GM12878 (cell line): ENCODE measurements around the gene NKX2-2.

Source experiments
- EGR1 ChIP-seq, 2 experiments: IDR thresholded peaks; 1 replicate in 1 of 2; 2 replicates in 1 of 2; pipeline ENCODE4 v1.6.1; 2011 to 2012; ENCODE audit warnings: low read depth in 2 of 2, low read length in 2 of 2, borderline replicate concordance in 1 of 2, mild to moderate bottlenecking in 1 of 2, moderate library complexity in 1 of 2
- EZH2 ChIP-seq: IDR thresholded peaks from 2 replicates; pipeline ENCODE4 v1.6.1; 2012; ENCODE audit warnings: low read depth, mild to moderate bottlenecking, control low read depth, inconsistent platforms, low read length, borderline replicate concordance; ENCODE audit not compliant: control insufficient read depth
- HDAC2 ChIP-seq: fragments of 200-600 bp; sonication (generic); IDR thresholded peaks from 2 replicates; pipeline ENCODE4 v1.6.1; 2017
- MXI1 ChIP-seq: fragments of 150-350 bp; IDR thresholded peaks from 2 replicates; pipeline ENCODE4 v1.6.1; 2011; ENCODE audit warnings: low read depth, mild to moderate bottlenecking, inconsistent platforms, low read length, improper control_type of control experiment
- NR2C2 ChIP-seq: IDR thresholded peaks from 2 replicates; pipeline ENCODE4 v1.6.1; 2011; ENCODE audit warnings: borderline replicate concordance, low read depth; ENCODE audit not compliant: control insufficient read depth, insufficient read length
- PAX5 ChIP-seq: IDR thresholded peaks from 2 replicates; pipeline ENCODE4 v1.6.1; 2011; ENCODE audit warnings: low read depth, low read length, borderline replicate concordance
- POLR2A ChIP-seq: IDR thresholded peaks from 2 replicates; pipeline ENCODE4 v1.6.1; 2011; ENCODE audit warnings: low read depth, mild to moderate bottlenecking, low read length
- POLR2AphosphoS5 ChIP-seq: IDR thresholded peaks from 2 replicates; pipeline ENCODE4 v1.6.1; 2011; ENCODE audit warnings: mild to moderate bottlenecking, low read length, inconsistent platforms
- SMC3 ChIP-seq: IDR thresholded peaks from 2 replicates; pipeline ENCODE4 v1.6.1; 2011; ENCODE audit warnings: low read length, improper control_type of control experiment, borderline replicate concordance
- TAF1 ChIP-seq: IDR thresholded peaks from 2 replicates; pipeline ENCODE4 v1.6.1; 2011; ENCODE audit warnings: mild to moderate bottlenecking, low read depth, low read length, borderline replicate concordance
- YY1 ChIP-seq: IDR thresholded peaks from 2 replicates; pipeline ENCODE4 v1.6.1; 2011; ENCODE audit warnings: low read depth, mild to moderate bottlenecking, low read length
- TF ChIP-seq, protein P1 (sequence below), 3 experiments: IDR thresholded peaks in 2 of 3; conservative IDR thresholded peaks in 1 of 3; 2 replicates each; pipeline ENCODE4 v1.5.1; 2011; ENCODE audit warnings: low read depth in 3 of 3, low read length in 3 of 3, mild to moderate bottlenecking in 3 of 3, control low read depth in 2 of 3, moderate library complexity in 2 of 3, inconsistent platforms in 1 of 3, mixed read lengths in 1 of 3; ENCODE audit not compliant: control insufficient read depth in 2 of 3, insufficient read depth in 1 of 3; ENCODE audit errors: extremely low read depth in 1 of 3
- TF ChIP-seq, protein P2 (sequence below): IDR thresholded peaks from 2 replicates; pipeline ENCODE4 v1.6.1; 2012; ENCODE audit warnings: mild to moderate bottlenecking, low read depth, low read length
- TF ChIP-seq, protein P3 (sequence below): fragments of 450-650 bp; formaldehyde crosslinking; IDR thresholded peaks from 2 replicates; pipeline ENCODE4 v1.5.0; 2022; ENCODE audit warnings: mild to moderate bottlenecking, missing genetic modification characterization

DNA sequence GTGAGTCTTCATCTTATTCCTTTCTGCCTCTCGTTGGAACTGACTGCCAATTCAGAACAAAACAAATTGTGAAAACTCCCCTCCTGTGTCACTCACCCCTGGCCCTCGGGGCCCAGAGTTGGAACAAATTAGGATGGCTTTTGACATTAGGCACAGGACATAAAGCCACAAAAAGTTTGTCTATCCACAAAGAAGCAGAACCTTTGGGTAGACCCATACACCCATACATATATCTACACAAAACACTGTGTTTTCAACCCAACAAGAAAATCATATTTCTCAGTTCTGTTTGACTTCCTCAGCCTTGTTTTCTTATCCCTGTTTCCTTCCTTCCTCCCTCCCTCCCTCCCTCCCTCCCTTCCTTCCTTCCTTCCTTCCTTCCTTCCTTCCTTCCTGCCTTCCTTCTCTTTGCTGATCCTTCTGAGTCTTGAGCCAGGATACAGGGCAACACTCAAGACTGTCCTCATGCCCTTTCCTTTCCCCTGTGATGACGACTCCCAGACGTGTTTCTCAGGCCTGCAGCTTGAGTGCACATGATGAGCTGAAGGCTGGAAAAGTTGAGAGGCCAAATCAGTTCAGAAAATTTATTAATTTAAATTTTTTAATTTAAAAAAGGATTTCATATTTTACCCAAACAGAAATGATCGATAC, 41.7 kb upstream of the NKX2-2 start:
- TF ChIP-seq POLR2A: no peak
- no peak for TF ChIP-seq EGR1 (IDR thresholded peaks at IDR 0.05; ENCODE audit: borderline replicate concordance in 1 of 2, low read depth in 2 of 2, low read length in 2 of 2)
- no peak for TF ChIP-seq SMC3
- TF ChIP-seq, protein P1, sequence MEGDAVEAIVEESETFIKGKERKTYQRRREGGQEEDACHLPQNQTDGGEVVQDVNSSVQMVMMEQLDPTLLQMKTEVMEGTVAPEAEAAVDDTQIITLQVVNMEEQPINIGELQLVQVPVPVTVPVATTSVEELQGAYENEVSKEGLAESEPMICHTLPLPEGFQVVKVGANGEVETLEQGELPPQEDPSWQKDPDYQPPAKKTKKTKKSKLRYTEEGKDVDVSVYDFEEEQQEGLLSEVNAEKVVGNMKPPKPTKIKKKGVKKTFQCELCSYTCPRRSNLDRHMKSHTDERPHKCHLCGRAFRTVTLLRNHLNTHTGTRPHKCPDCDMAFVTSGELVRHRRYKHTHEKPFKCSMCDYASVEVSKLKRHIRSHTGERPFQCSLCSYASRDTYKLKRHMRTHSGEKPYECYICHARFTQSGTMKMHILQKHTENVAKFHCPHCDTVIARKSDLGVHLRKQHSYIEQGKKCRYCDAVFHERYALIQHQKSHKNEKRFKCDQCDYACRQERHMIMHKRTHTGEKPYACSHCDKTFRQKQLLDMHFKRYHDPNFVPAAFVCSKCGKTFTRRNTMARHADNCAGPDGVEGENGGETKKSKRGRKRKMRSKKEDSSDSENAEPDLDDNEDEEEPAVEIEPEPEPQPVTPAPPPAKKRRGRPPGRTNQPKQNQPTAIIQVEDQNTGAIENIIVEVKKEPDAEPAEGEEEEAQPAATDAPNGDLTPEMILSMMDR (IDR thresholded peaks at IDR 0.05 in 2 of 3, conservative IDR thresholded peaks at IDR 0.05 in 1 of 3; ENCODE audit: control insufficient read depth in 2 of 3, extremely low read depth in 1 of 3, insufficient read depth in 1 of 3, low read depth in 3 of 3, low read length in 3 of 3): no peak
- TF ChIP-seq MXI1: no peak
- TF ChIP-seq PAX5: no peak
- TF ChIP-seq, protein P2, sequence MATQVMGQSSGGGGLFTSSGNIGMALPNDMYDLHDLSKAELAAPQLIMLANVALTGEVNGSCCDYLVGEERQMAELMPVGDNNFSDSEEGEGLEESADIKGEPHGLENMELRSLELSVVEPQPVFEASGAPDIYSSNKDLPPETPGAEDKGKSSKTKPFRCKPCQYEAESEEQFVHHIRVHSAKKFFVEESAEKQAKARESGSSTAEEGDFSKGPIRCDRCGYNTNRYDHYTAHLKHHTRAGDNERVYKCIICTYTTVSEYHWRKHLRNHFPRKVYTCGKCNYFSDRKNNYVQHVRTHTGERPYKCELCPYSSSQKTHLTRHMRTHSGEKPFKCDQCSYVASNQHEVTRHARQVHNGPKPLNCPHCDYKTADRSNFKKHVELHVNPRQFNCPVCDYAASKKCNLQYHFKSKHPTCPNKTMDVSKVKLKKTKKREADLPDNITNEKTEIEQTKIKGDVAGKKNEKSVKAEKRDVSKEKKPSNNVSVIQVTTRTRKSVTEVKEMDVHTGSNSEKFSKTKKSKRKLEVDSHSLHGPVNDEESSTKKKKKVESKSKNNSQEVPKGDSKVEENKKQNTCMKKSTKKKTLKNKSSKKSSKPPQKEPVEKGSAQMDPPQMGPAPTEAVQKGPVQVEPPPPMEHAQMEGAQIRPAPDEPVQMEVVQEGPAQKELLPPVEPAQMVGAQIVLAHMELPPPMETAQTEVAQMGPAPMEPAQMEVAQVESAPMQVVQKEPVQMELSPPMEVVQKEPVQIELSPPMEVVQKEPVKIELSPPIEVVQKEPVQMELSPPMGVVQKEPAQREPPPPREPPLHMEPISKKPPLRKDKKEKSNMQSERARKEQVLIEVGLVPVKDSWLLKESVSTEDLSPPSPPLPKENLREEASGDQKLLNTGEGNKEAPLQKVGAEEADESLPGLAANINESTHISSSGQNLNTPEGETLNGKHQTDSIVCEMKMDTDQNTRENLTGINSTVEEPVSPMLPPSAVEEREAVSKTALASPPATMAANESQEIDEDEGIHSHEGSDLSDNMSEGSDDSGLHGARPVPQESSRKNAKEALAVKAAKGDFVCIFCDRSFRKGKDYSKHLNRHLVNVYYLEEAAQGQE: no peak
- no peak for TF ChIP-seq POLR2AphosphoS5
- TF ChIP-seq NR2C2: no peak
- TF ChIP-seq, protein P3, sequence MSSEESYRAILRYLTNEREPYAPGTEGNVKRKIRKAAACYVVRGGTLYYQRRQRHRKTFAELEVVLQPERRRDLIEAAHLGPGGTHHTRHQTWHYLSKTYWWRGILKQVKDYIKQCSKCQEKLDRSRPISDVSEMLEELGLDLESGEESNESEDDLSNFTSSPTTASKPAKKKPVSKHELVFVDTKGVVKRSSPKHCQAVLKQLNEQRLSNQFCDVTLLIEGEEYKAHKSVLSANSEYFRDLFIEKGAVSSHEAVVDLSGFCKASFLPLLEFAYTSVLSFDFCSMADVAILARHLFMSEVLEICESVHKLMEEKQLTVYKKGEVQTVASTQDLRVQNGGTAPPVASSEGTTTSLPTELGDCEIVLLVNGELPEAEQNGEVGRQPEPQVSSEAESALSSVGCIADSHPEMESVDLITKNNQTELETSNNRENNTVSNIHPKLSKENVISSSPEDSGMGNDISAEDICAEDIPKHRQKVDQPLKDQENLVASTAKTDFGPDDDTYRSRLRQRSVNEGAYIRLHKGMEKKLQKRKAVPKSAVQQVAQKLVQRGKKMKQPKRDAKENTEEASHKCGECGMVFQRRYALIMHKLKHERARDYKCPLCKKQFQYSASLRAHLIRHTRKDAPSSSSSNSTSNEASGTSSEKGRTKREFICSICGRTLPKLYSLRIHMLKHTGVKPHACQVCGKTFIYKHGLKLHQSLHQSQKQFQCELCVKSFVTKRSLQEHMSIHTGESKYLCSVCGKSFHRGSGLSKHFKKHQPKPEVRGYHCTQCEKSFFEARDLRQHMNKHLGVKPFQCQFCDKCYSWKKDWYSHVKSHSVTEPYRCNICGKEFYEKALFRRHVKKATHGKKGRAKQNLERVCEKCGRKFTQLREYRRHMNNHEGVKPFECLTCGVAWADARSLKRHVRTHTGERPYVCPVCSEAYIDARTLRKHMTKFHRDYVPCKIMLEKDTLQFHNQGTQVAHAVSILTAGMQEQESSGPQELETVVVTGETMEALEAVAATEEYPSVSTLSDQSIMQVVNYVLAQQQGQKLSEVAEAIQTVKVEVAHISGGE (CRISPR knock-in tag): no peak
- no peak for TF ChIP-seq YY1
- no peak for TF ChIP-seq TAF1
- no peak for TF ChIP-seq EZH2
- TF ChIP-seq HDAC2: no peak
